ENCODE results near the gene SLFN5.

The SLFN5 gene

GRCh38 chr17:35236821-35237220, 6.1 kb upstream of the SLFN5 start (continued):
- TF ChIP-seq CSRNP3 (CRISPR knock-in tag; IDR thresholded peaks at IDR 0.05), result no peak
- TF ChIP-seq ZC3H10 (CRISPR knock-in tag; IDR thresholded peaks at IDR 0.05), result no peak

GRCh38 chr17:35238821-35239220, 4.1 kb upstream of the SLFN5 start:
- TF ChIP-seq CSDC2 (CRISPR knock-in tag; IDR thresholded peaks at IDR 0.05), result no peak
- no peak for TF ChIP-seq PATZ1 (CRISPR knock-in tag; IDR thresholded peaks at IDR 0.05; ENCODE audit: borderline replicate concordance)
- no peak for TF ChIP-seq ISL1 (CRISPR knock-in tag; IDR thresholded peaks at IDR 0.05)
- TF ChIP-seq ZFP30 (CRISPR knock-in tag; IDR thresholded peaks at IDR 0.05), result no peak
- TF ChIP-seq POU6F1 (CRISPR knock-in tag; IDR thresholded peaks at IDR 0.05; ENCODE audit: borderline replicate concordance, low read depth), result no peak
- TF ChIP-seq ZFP3 (CRISPR knock-in tag; IDR thresholded peaks at IDR 0.05), result no peak
- TF ChIP-seq ZC3H10 (CRISPR knock-in tag; IDR thresholded peaks at IDR 0.05), result no peak
- TF ChIP-seq ZNF8 (CRISPR knock-in tag; IDR thresholded peaks at IDR 0.05), result no peak
- TF ChIP-seq ESRRG (CRISPR knock-in tag; IDR thresholded peaks at IDR 0.05), result no peak
- TF ChIP-seq OSR1 (CRISPR knock-in tag; IDR thresholded peaks at IDR 0.05), result no peak
- TF ChIP-seq ZNF70 (CRISPR knock-in tag; IDR thresholded peaks at IDR 0.05), result no peak
- no peak for ATAC-seq

GRCh38 chr17:35239823-35240222, 3.0 kb upstream of the SLFN5 start:
- ATAC-seq, result no peak
- TF ChIP-seq PATZ1 (CRISPR knock-in tag; IDR thresholded peaks at IDR 0.05; ENCODE audit: borderline replicate concordance), result no peak
- no peak for TF ChIP-seq ZFP30 (CRISPR knock-in tag; IDR thresholded peaks at IDR 0.05)
- no peak for TF ChIP-seq ARNTL (CRISPR knock-in tag; IDR thresholded peaks at IDR 0.05; ENCODE audit: borderline replicate concordance, low read depth)
- TF ChIP-seq ZNF70 (CRISPR knock-in tag; IDR thresholded peaks at IDR 0.05), result no peak
- TF ChIP-seq CREB5 (CRISPR knock-in tag; IDR thresholded peaks at IDR 0.05; ENCODE audit: low read depth), result no peak
- no peak for TF ChIP-seq CSRNP3 (CRISPR knock-in tag; IDR thresholded peaks at IDR 0.05)
- TF ChIP-seq ZNF8 (CRISPR knock-in tag; IDR thresholded peaks at IDR 0.05), result no peak
- TF ChIP-seq ZNF565 (CRISPR knock-in tag; conservative IDR thresholded peaks at IDR 0.05; ENCODE audit: low read depth), result no peak
- no peak for TF ChIP-seq TCF4 (CRISPR knock-in tag; IDR thresholded peaks at IDR 0.05; ENCODE audit: borderline replicate concordance)
- TF ChIP-seq ESRRG (CRISPR knock-in tag; IDR thresholded peaks at IDR 0.05), result no peak
- no peak for TF ChIP-seq OSR1 (CRISPR knock-in tag; IDR thresholded peaks at IDR 0.05)
- no peak for TF ChIP-seq PPARA (CRISPR knock-in tag; IDR thresholded peaks at IDR 0.05; ENCODE audit: borderline replicate concordance)
- no peak for TF ChIP-seq ZC3H10 (CRISPR knock-in tag; IDR thresholded peaks at IDR 0.05)

GRCh38 chr17:35240861-35241260, 2.0 kb upstream of the SLFN5 start:
- no peak for ATAC-seq
- TF ChIP-seq ZNF565 (CRISPR knock-in tag; conservative IDR thresholded peaks at IDR 0.05; ENCODE audit: low read depth) (no peak), ISL1 (CRISPR knock-in tag; IDR thresholded peaks at IDR 0.05) (no peak), ARNTL (CRISPR knock-in tag; IDR thresholded peaks at IDR 0.05; ENCODE audit: borderline replicate concordance, low read depth) (no peak), TSHZ2 (CRISPR knock-in tag; IDR thresholded peaks at IDR 0.05) (no peak)

All from SK-N-SH treated with all-trans-retinoic acid at 6 μM for 48 hours (cell line).